Mucosa of stomach (tissue), 1 donor: ENCODE measurements around the gene CABLES1.

Experiments
- H3K27me3 ChIP-seq: one replicate; pipeline ENCODE4 v1.7.0; 2013; ENCODE audit warnings: mild to moderate bottlenecking, low read length; ENCODE audit not compliant: control insufficient read depth, insufficient read depth
- H3K36me3 ChIP-seq: one replicate; pipeline ENCODE4 v1.7.0; 2013; ENCODE audit warnings: low read length; ENCODE audit not compliant: control insufficient read depth, insufficient read depth
- H3K4me1 ChIP-seq: one replicate; pipeline ENCODE4 v1.7.0; 2013; ENCODE audit warnings: mild to moderate bottlenecking, low read length; ENCODE audit not compliant: control insufficient read depth, insufficient read depth
- H3K4me3 ChIP-seq: one replicate; pipeline ENCODE4 v1.7.0; 2013; ENCODE audit warnings: low read length
- H3K9ac ChIP-seq: one replicate; pipeline ENCODE4 v1.7.0; 2013; ENCODE audit warnings: mild to moderate bottlenecking, low read length, moderate library complexity
- H3K9me3 ChIP-seq: one replicate; pipeline ENCODE4 v1.7.0; 2013; ENCODE audit warnings: mild to moderate bottlenecking, low read length, moderate library complexity; ENCODE audit not compliant: control insufficient read depth
- donor health status: Pancreatic carcinoma.

The CABLES1 gene

DNA sequence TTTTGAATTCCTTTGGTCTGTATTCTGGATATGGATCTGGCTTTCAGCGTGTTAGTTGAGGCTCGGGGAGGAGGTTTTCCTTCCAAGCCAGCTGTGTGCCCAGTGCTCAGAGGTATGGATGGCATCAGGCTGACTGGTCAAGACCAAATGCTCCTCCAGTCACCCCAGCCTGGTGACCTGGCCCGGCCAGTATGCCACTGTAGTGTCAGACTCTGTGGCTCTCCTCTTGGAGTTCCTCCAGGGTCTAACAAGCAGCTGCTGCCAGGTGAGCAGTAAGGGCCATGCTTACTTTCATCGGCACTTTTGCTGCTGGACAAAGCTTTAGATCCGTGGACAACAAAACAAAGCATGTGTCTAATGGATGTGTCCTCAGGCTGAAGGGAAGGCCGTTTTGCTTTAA, 44.1 kb downstream of the CABLES1 start:
- peaks cover 5% of the 10 kb centered on the region for H3K4me1 ChIP-seq
- no peak overlapping the region for H3K4me3 ChIP-seq
- no peaks in the 10 kb centered on the region for H3K9me3 ChIP-seq
- H3K36me3 ChIP-seq: no peaks in the 10 kb centered on the region
- no peaks in the 10 kb centered on the region for H3K27me3 ChIP-seq
- H3K9ac ChIP-seq: no peak overlapping the region

DNA sequence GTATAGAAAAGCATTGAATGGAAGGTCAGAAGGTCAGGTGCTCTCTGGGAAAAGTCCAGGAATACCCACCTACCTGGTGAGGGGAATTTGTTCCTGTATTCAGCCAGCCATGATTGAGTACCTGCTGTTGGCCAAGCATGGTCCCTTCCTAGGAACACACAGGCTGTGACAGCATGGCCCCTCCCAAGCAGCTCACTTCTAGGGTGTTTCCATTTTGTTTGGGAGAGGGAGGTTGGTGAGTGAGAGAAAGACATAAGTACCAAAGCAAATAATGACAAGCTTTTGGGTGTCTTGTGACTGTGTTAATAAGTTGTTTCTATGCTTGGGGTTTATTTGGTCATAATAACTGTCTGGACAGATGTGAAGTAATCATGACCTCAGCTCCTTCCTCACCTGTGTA, 46.3 kb downstream of the CABLES1 start:
- H3K4me1 ChIP-seq: peaks cover 5% of the 10 kb centered on the region
- H3K9me3 ChIP-seq: no peaks in the 10 kb centered on the region
- H3K4me3 ChIP-seq: no peak overlapping the region
- H3K9ac ChIP-seq: no peak overlapping the region
- no peaks in the 10 kb centered on the region for H3K36me3 ChIP-seq
- no peaks in the 10 kb centered on the region for H3K27me3 ChIP-seq

DNA sequence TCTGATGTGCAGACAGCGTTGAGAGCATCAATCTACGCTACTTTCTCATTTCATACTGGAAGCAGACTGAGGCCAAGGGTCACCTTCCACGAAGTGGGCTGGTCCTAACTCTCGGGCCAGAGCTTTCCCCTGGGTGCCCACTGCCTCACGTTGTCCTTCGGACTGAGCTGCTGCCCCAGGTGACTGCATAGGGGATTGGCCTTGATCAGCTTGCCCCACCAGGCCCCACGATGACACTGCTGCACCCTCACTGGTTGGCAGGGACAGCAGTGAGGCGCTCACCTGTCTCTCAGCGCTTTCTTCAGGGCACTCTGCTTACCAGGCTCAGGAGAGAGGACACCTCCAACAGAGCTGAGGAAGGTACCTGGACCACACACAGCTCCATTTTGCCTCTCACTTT, 47.3 kb downstream of the CABLES1 start:
- Histone ChIP-seq H3K4me1 (peaks cover 5% of the 10 kb centered on the region), H3K27me3 (no peaks in the 10 kb centered on the region), H3K9me3 (no peaks in the 10 kb centered on the region), H3K9ac (no peak overlapping the region), H3K36me3 (no peaks in the 10 kb centered on the region), H3K4me3 (no peak overlapping the region)

DNA sequence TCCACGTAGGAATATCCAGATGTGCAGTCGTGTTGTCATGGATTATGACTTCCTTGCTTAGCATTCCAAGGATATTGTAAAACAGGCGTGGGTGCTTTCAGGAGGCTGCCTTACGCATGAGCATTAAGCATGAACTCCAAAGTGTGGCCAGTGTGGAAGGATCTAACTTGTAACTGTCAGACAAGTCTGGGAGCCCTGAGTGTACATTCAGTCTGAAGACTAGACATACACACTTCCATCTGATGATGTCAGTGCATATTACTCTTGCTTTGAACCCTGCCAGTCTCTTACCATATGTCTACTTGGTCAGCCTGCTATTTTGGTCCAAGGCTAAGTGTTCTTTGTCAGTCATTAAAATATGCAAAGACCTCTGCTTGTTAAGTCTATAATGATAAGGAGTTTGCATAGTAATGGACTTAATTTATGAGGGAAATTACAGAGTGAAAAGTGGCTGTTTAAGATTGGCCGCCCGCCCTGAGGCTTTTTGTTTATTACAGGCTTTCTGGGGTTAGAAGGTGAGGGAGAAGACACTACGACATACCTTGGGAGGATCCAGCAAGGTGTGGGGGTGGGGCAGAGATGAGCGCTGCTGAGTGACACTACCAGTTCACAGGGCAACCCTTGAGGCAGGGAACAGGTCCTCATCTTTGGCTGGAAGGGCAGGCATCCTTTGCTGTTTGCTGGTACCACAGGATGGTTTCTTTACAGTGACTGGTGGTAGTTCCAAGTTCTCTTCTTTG, 48.3 kb downstream of the CABLES1 start:
- peaks cover 5% of the 10 kb centered on the region for H3K4me1 ChIP-seq
- H3K9me3 ChIP-seq: no peaks in the 10 kb centered on the region
- H3K27me3 ChIP-seq: no peaks in the 10 kb centered on the region
- no peaks in the 10 kb centered on the region for H3K36me3 ChIP-seq
- no peak overlapping the region for H3K4me3 ChIP-seq
- no peak overlapping the region for H3K9ac ChIP-seq

DNA sequence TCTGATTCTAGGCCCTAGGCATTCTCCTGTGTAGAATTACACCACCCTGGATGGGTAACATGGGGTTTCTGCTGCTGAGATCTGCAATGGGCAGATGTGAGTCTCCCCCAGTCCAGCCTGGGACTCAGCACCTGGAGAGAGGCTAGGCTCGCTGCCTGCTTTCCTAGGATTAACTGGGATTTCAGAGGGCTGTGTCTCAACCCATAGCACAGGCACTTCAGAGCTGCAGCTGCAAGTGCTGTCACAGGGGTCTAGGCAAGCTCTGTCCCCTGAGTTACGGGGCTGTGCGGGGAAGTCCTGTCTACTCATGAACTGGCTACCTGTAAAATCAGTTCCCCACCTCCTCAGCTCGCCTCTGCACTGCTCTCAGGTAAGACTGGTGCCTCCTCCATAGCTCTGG, 51.5 kb downstream of the CABLES1 start:
- Histone ChIP-seq H3K9ac (no peak overlapping the region), H3K36me3 (no peaks in the 10 kb centered on the region), H3K27me3 (no peaks in the 10 kb centered on the region), H3K4me3 (no peak overlapping the region), H3K9me3 (no peaks in the 10 kb centered on the region), H3K4me1 (no peaks in the 10 kb centered on the region)

DNA sequence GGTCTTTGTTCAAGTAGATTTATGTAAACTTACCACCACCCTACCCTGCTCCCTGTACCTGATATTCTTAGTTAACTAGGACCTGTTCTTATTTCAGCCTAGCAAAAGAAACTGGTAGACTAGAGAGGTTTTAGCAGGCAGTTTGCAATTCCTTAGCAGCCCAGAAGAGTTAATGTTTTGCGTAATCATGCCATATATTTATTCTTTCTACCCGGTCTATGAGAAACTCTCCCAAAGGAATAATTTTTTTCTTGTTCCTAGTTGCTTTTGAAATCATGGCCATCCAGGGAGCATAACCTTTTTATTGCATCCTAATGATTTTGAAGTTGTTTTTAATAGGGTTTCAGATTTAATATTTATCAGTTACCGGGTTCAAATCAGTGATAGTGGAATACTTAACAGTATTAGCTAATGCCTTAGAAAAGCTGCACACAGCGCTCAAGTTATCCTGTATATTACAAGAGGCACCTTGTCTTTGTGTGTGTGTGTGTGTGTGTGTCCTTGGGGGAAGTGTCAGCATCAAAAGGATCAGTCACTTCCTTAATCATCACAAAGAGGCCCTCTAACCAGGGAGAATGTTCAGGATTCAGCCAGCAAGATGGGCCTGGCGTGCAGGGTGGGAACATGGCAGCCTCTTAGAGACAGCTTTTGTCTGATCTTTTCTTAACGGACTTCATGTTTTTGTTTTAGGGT, 52.9 kb downstream of the CABLES1 start:
- no peaks in the 10 kb centered on the region for H3K27me3 ChIP-seq
- no peak overlapping the region for H3K4me3 ChIP-seq
- H3K4me1 ChIP-seq: peaks cover 8% of the 10 kb centered on the region
- H3K9ac ChIP-seq: no peak overlapping the region
- H3K36me3 ChIP-seq: no peaks in the 10 kb centered on the region
- no peaks in the 10 kb centered on the region for H3K9me3 ChIP-seq

DNA sequence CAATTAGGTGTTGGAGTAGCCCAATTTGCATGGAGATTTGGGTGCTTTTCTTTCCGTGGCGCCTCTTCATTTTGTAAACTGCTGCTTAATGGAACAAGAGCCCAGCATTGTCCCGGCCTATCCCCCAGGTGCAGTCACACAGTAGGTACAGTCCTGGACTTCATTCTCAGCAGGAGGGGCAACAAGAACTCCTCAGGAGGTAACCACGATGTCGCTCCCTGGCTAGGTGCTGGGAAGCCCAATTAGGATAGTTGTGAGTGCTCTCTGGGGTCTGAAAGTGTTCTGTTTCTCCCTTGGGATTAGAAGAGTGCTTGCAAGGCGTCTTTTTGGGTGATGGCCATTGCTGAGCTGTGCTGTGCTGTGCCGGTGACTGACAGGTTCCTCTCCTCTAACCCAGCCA, 53.8 kb downstream of the CABLES1 start:
- Histone ChIP-seq H3K4me1 (peaks cover 8% of the 10 kb centered on the region), H3K9ac (no peak overlapping the region), H3K9me3 (no peaks in the 10 kb centered on the region), H3K36me3 (no peaks in the 10 kb centered on the region), H3K4me3 (no peak overlapping the region), H3K27me3 (no peaks in the 10 kb centered on the region)

DNA sequence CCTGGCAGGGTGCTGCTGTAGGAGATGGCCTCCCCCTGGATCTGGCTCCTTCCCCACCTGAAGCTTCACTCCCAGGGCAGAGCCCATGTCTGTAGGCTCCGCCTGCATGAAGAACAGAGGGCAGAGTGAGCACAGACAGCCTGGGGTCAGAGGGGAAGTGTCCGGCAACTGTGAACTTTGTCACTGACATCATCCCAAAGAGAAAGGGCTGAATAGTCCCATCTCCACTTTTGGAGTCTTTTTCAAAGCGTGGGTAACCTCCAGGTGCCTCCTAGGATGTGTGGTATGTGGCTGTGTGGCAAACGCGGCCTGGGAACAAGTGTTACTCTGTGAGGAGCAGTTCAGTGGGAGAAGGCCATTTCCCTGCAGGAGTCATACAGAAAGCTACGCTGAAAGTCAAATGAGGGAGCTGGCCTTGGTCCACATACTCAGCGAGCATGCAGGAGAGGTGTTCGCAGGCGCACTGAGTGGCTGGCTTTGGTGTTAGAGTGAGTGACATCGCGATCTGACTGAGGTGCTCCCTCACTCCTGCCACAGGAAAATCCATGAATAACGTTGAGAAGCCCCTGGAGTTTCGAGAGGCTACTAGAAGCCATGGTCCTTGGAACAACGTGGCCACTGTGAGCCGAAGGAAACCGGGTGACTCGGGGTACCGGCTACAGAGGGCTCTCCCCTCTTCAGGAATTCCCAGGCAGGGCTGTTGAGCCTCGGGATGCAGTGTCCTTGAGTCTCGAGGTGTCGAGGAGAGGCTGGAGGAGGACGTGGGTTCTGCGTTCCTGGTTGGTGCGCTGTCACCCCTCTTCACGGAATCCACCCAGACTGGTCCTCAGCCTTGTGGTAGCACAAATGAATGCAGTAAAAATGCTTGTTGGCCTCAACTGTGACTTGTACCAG, 54.7 kb downstream of the CABLES1 start:
- Histone ChIP-seq H3K36me3 (no peaks in the 10 kb centered on the region), H3K9me3 (no peaks in the 10 kb centered on the region), H3K4me3 (no peak overlapping the region), H3K27me3 (no peaks in the 10 kb centered on the region), H3K9ac (no peak overlapping the region), H3K4me1 (peaks cover 8% of the 10 kb centered on the region)

DNA sequence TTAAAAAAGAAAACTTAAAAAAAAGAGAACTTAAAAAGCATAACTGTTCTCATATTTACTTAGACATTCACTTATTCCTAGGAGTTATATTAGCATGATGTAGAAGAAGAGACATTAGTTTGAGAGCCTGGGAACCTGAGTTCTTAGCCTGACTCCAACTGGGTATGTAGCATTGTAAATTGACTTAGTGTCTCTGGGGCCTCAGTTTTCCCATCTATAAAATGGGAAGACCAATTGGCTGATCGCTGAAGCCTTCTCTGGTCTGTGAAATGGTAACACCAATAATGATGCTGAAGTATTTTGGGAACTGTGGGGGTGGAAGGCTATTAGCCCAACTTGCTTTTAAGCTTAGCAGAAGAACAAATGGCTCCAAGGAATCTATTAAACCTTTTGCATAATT, 55.9 kb downstream of the CABLES1 start:
- Histone ChIP-seq H3K36me3 (no peaks in the 10 kb centered on the region), H3K9me3 (no peaks in the 10 kb centered on the region), H3K27me3 (no peaks in the 10 kb centered on the region), H3K4me1 (peaks cover 8% of the 10 kb centered on the region), H3K9ac (no peak overlapping the region), H3K4me3 (no peak overlapping the region)

DNA sequence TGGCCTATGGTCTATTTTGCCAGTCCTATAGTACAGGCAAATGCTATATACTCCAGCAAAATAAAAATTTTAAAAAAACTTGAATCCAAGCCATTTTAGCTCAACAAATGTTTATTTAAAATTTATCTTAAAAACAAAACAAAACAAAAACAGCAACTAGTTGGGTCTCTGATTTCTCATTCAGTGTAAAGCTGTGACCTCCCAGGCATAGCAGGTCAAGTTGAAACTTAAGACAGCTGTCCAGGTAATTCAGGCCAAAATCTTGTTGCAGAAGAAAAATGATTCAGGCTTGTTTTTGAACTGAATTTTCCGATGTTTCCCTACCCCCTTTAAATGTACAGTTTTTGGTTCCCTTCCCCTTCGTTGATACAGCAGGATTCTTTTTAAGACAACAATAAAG, 58.5 kb downstream of the CABLES1 start:
- no peaks in the 10 kb centered on the region for H3K36me3 ChIP-seq
- peaks cover 8% of the 10 kb centered on the region for H3K4me1 ChIP-seq
- no peaks in the 10 kb centered on the region for H3K27me3 ChIP-seq
- H3K9me3 ChIP-seq: no peaks in the 10 kb centered on the region
- no peak overlapping the region for H3K9ac ChIP-seq
- no peak overlapping the region for H3K4me3 ChIP-seq

DNA sequence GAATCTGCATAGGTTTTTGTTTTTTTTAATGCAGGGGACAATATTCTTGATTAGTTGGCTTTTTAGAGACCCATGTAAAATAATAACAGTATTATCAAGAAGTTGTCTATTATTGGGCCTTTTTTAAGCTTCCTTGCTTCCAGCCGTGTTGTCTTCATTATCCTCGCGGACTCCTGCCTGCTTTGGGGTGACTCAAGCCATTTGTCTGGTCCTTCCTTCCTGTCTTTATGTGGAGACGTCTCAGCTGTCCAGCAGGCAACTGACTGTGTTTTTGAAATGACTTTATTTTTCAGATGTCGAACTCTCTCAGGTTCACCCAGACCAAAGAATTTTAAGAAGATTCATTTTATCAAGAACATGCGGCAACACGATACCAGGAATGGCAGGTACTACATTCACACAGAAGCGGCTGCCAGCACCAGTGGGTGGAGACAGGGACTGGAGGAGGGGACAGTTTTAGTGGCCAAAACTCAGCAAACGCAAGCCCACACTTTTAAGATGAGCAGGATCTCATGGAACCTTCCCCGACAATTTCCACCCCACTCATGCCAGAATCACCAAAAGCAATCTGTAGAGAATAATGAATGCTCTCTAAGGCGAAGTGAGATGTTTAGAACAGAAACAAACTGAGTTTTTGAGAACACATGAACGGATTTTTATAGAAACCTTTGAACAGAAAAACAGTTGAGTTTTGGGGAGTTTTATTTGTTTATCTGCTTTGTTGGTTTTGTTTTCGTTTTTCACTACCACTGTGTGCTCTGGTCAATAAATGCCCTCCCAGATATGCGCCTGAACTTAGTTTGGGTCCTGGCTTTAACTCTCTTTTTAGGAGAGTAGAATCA, 59.1 kb downstream of the CABLES1 start:
- Histone ChIP-seq H3K9ac (no peak overlapping the region), H3K4me3 (no peak overlapping the region), H3K4me1 (peaks cover 8% of the 10 kb centered on the region), H3K27me3 (no peaks in the 10 kb centered on the region), H3K36me3 (no peaks in the 10 kb centered on the region), H3K9me3 (no peaks in the 10 kb centered on the region)
